HUES48 (cell line): Measurements from ENCODE around the gene GKN2.

Experiments used
- H3K27ac ChIP-seq: one replicate; pipeline ENCODE4 v1.7.0; 2013; ENCODE audit warnings: low read depth, low read length, inconsistent platforms
- H3K27me3 ChIP-seq: 2 replicates; pipeline ENCODE4 v1.6.1; 2013; ENCODE audit warnings: mild to moderate bottlenecking, low read length; ENCODE audit not compliant: control insufficient read depth, insufficient read depth
- H3K36me3 ChIP-seq: 2 replicates; pipeline ENCODE4 v1.6.1; 2013; ENCODE audit warnings: low read length; ENCODE audit not compliant: control insufficient read depth, insufficient read depth
- H3K4me1 ChIP-seq: 2 replicates; pipeline ENCODE4 v1.6.1; 2013; ENCODE audit warnings: mild to moderate bottlenecking, low read length; ENCODE audit not compliant: control insufficient read depth, insufficient read depth
- H3K4me3 ChIP-seq: 2 replicates; pipeline ENCODE4 v1.5.1; 2013; ENCODE audit warnings: mild to moderate bottlenecking, low read depth, low read length
- H3K9ac ChIP-seq: 2 replicates; pipeline ENCODE4 v1.6.1; 2013; ENCODE audit warnings: mild to moderate bottlenecking, low read depth, low read length, moderate library complexity
- H3K9me3 ChIP-seq: 2 replicates; pipeline ENCODE4 v1.6.1; 2013; ENCODE audit warnings: low read length; ENCODE audit not compliant: control insufficient read depth, insufficient read depth

The GKN2 gene

DNA sequence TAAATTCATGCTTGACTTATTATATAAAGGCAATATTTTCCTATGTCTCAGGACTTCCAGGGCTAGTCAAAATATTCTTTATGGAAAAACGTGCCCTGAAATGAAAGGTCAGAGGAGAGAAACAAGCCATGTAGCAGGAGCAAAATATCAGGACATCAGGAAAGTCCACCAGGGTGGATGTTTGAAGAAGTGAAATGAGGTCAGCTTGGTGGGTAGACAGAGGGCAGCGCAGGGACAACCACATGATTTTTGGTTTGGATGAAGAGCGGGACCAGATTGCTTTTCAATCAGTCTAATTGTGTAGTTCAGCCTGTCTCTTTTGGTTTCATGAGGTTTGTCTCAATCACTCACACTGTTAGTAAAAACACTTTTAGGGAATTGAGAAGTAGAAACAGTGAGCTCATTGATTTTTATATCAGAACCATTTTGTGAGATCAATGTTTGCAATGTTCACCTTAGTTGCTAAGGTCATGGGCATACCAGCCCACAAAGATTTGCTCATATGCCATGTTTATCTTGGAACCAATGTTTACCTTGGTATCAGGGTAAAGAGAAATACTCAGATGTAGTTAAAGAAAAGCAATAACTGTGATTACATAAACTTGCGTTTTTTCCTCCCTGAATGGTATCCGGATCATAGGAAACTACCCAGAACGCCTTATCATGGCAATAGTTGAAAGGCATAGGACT is 32.1 kb downstream of the GKN2 start:
- Histone ChIP-seq H3K4me1 (0 out of 2 replicates have a peak, but pooled peaks cover 6% of the 10 kb centered on the region), H3K4me3 (no peak overlapping the region), H3K27me3 (no peaks in the 10 kb centered on the region), H3K9ac (no peak overlapping the region), H3K36me3 (no peaks in the 10 kb centered on the region), H3K27ac (no peak overlapping the region), H3K9me3 (no peaks in the 10 kb centered on the region)

DNA sequence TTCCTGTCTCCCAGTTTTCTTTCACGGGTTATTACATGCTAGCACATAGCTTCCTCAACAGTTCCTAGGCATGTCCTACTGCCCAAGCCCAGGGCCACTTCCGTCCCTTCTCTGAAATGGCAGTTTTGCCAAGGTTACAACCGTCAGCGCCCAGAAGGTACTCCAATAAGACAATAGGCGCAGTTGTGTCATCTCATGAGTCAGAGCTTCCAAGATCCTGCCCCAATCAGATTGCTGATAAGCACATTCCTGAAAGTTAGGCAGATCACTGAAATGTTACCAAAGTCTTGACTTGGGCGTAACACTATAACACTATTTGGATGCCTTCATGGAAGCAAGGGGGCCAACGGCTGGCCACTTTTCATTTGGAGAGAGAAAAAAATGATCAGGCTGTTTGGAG is 34.2 kb downstream of the GKN2 start:
- no peak overlapping the region for H3K27ac ChIP-seq
- no peaks in the 10 kb centered on the region for H3K9me3 ChIP-seq
- no peaks in the 10 kb centered on the region for H3K36me3 ChIP-seq
- H3K9ac ChIP-seq, result no peak overlapping the region
- no peak overlapping the region for H3K4me3 ChIP-seq
- no peaks in the 10 kb centered on the region for H3K27me3 ChIP-seq
- H3K4me1 ChIP-seq, result 0 out of 2 replicates have a peak, but pooled peaks cover 6% of the 10 kb centered on the region

- Histone ChIP-seq H3K27me3 (no peaks in the 10 kb centered on the region), H3K9me3 (no peaks in the 10 kb centered on the region)
These were observed 35.5 kb downstream of the GKN2 start for GRCh38 chr2:68917034-68917718.

GRCh38 chr2:68916226-68916625 is 36.5 kb downstream of the GKN2 start:
- Histone ChIP-seq H3K27ac (no peak overlapping the region), H3K4me3 (no peak overlapping the region), H3K9me3 (no peaks in the 10 kb centered on the region), H3K4me1 (peaks cover 6% of the 10 kb centered on the region), H3K36me3 (no peaks in the 10 kb centered on the region), H3K9ac (no peak overlapping the region), H3K27me3 (no peaks in the 10 kb centered on the region)

More at GRCh38 chr2:68917034-68917718, 35.5 kb downstream of the GKN2 start:
- Histone ChIP-seq H3K36me3 (no peaks in the 10 kb centered on the region), H3K27ac (no peak overlapping the region), H3K4me1 (0 out of 2 replicates have a peak, but pooled peaks cover 6% of the 10 kb centered on the region), H3K9ac (no peak overlapping the region), H3K4me3 (no peak overlapping the region)

GRCh38 chr2:68915393-68915792 is 37.3 kb downstream of the GKN2 start:
- Histone ChIP-seq H3K36me3 (no peaks in the 10 kb centered on the region), H3K4me1 (peaks cover 15% of the 10 kb centered on the region), H3K27ac (no peak overlapping the region), H3K9ac (no peak overlapping the region), H3K27me3 (no peaks in the 10 kb centered on the region), H3K4me3 (no peak overlapping the region), H3K9me3 (no peaks in the 10 kb centered on the region)

DNA sequence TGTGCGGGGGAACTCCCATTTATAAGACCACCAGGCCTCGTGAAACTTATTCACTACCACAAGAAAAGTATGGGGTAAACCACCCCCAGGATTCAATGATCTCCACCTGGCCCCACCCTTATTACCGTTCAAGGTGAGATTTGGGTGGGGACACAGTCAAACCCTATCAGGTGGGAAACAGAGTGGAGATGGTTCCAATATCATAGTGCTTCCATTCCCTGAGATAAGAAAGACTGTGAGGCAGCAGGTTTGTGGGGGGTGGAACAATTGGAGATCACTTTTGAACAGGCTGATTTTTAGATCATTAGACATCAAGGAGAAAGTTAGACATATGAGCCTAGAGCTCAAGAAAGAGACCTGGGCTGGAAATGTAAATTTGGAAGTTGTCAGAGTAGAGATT is 39.3 kb downstream of the GKN2 start:
- Histone ChIP-seq H3K27ac (no peak overlapping the region), H3K27me3 (no peaks in the 10 kb centered on the region)

GRCh38 chr2:68912732-68913131 is 40.0 kb downstream of the GKN2 start:
- H3K9ac ChIP-seq, result no peak overlapping the region
- H3K4me3 ChIP-seq, result no peak overlapping the region
- no peaks in the 10 kb centered on the region for H3K36me3 ChIP-seq
- peaks cover 27% of the 10 kb centered on the region for H3K4me1 ChIP-seq
- no peaks in the 10 kb centered on the region for H3K27me3 ChIP-seq
- no peak overlapping the region for H3K27ac ChIP-seq
- H3K9me3 ChIP-seq, result no peaks in the 10 kb centered on the region

More for the DNA sequence above, 39.3 kb downstream of the GKN2 start:
- H3K4me1 ChIP-seq, result peaks cover 21% of the 10 kb centered on the region
- H3K4me3 ChIP-seq, result no peak overlapping the region
- H3K36me3 ChIP-seq, result no peaks in the 10 kb centered on the region
- no peaks in the 10 kb centered on the region for H3K9me3 ChIP-seq
- H3K9ac ChIP-seq, result no peak overlapping the region

GRCh38 chr2:68912111-68912510 is 40.6 kb downstream of the GKN2 start:
- Histone ChIP-seq H3K9ac (no peak overlapping the region), H3K9me3 (no peaks in the 10 kb centered on the region), H3K27ac (no peak overlapping the region), H3K36me3 (no peaks in the 10 kb centered on the region), H3K4me3 (no peak overlapping the region), H3K27me3 (no peaks in the 10 kb centered on the region), H3K4me1 (peaks cover 27% of the 10 kb centered on the region)

GRCh38 chr2:68911709-68912108 is 41.0 kb downstream of the GKN2 start:
- no peak overlapping the region for H3K4me3 ChIP-seq
- H3K9me3 ChIP-seq, result no peaks in the 10 kb centered on the region
- H3K36me3 ChIP-seq, result no peaks in the 10 kb centered on the region
- H3K27me3 ChIP-seq, result no peaks in the 10 kb centered on the region
- peak overlapping the region; percentile 52 for H3K27ac ChIP-seq
- peaks cover 27% of the 10 kb centered on the region for H3K4me1 ChIP-seq
- no peak overlapping the region for H3K9ac ChIP-seq

DNA sequence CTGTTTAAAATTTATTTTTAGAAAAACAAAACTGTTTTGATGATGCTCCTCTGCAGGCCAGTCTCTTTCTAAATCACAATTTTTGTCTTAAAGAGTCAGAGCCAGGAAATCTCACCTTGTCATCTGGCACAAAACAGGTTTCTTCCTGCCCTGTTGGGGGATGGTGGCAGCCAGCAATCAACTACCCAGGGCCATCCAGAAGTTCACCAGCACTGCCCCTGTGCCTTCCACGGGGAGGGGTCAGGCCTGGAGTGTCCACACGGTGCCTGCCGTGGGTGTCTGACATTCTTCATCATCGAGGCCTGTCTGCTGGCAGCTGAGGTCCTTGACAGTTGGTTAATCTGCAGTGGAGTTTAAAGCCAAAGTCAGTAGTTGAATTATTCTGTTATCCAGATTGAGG is 41.4 kb downstream of the GKN2 start:
- H3K9me3 ChIP-seq, result no peaks in the 10 kb centered on the region
- H3K27me3 ChIP-seq, result no peaks in the 10 kb centered on the region
- peak overlapping the region; percentile 52 for H3K27ac ChIP-seq
- H3K9ac ChIP-seq, result no peak overlapping the region
- no peak overlapping the region for H3K4me3 ChIP-seq
- peaks cover 27% of the 10 kb centered on the region for H3K4me1 ChIP-seq
- no peaks in the 10 kb centered on the region for H3K36me3 ChIP-seq
